HG03039 (cell line): Measurements from ENCODE around the gene GALNT3.

Experiments
- ATAC-seq: cut with Tn5 transposase; IDR thresholded peaks from one replicate; pipeline ENCODE4 v1.9.1; 2021; ENCODE audit warnings: mild to moderate bottlenecking, moderate library complexity; ENCODE audit not compliant: unreplicated experiment

The GALNT3 gene

DNA sequence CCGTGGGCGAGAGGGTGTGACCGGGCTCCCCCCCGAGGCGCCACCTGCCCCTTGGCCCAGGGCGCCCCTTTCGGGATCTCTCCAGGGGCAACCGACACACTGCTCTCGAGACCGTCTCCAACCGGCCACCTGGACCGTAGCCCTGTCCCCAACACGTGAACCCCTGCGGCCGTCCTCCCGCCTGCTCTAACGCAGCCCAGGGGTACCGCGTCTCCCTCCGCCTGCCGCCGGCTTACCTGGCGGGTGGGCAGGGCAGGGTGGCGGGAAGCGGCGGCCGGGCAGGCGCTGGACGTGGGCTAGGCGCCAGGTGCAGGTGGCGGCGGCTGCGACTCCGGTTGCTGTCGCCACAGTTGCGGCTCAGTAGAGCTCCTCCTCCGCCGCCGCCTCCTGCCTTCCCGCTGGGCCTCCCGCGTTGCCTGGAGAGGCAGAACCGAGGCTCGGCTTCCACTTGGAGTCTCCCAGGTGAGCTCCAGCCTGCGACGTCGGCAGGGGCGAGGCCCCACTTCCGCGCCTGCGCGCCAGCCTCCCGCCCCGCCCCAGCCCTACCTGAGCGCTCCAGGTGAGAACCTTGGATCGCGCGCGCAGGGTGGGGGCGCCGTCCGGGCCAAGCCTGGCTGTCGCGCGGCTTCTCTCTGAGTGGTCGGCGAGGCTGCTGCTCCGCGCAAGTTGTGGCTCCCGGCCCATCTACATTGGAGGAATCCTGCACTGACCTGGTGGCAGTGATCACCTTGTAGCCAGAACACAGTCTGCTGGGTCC lies at the start of gene GALNT3:
TSS of gene GALNT3 (minus strand) at position 469 of the 757 bp plus-strand sequence. CDS start 23,547 bp downstream, outside the sequence.
- peak; percentile 31 for ATAC-seq

GRCh38 chr2:165843351-165843750 lies 49.3 kb upstream of the GALNT3 start:
- no peak for ATAC-seq

DNA sequence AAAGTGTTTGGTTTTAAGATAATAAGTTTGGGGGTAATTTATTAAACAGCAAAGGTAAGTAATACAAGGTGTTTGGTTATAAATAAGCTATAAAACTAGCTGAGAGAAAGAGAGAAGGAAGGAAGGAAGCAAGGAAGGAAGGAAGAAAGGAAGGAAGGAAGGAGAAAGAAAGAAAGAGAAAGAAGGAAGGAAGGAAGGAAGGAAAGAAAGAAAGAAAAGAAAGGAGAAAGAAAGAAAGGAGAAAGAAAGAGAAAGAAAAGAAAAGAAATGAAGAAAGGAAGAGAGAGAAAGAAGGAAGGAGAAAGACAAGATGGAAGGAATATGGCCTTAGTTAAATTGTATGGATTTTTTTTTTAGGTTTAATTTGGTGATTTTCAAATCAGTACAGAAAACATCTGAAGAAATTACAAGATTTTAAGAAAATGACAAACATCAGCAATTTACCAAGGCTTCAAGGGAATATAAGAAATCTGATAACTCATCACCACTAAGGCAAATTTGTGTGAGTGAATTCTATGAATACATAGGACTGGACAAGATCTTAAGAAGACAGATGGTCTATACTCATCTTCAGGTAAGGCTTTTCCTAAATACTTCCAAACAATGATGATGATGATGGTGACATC lies 46.4 kb upstream of the GALNT3 start:
- ATAC-seq, result no peak

DNA sequence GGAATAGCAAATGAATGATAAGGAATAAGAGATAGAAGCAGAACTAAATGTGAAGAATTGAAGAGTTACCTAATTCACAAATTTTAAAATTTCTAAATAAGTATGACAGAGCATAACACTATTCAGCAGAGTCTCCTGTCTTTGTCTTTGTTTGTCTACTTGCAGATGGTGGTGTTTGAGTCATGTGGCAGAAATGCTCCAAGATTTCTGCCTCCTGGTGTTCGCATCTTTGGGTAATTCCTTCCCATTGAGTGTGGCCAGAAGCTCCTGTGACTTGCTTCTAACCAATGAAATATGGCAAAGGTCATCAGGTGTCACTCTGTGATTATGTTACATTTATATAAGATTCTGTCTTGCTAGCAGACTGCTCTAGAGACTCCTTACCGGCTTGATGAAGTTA lies 45.6 kb upstream of the GALNT3 start:
- ATAC-seq, result no peak

DNA sequence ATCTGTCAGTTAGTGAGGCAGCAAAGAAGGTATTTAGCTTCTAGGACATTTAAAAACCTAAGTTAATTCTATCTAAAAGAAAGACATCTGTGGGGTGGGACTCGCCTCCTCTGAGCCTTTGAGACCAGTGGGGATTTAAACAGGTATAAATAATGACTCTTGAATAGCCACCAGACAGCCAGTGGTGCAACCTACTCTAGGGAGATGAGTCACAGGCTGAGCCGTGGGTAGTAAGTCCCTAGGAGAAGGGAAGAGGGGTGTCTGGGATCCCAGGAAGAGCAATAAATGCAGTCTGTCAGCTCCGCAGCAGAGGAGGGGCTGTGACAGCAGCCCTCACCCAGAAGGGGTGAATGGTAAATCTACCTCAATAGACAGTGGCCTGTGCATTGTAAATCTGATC lies 43.1 kb upstream of the GALNT3 start:
- no peak for ATAC-seq

DNA sequence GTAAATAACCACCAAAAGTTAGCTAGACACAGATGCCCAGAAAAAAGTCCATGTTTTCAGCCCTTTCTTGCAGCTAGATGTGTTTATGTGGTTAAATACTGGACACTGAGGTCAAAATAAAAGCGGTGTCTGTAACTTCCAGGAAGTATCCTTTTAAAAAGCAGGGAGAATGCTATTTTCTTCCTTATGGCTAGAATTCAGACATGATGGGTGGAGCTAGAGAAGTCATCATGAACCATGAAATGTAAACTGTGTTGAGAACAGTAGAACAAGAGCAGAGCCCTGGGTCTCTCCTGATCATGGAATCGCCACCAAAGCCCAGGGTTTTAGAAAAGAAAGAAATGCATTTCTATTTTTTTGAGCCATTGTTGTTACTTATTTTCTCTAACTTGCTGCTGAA lies 41.3 kb upstream of the GALNT3 start:
- no peak for ATAC-seq

DNA sequence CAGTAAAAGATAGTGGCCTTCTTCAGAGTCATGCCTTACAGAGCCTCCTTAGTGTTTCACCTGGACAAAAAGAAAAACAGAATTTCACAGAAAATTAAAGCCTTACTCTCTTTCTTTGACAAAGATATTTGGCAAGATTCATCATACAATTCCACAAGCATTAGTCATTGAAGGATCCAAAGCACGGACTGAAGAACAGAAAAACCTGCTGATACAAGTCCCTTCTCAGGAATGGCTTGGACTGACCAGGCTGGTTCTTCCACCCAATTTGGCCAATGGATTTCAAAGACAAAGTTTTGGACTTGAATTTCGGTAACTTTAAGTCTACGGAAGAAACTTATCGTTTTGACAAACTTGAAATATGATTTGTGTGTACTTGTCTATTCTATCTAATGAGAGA lies 39.1 kb upstream of the GALNT3 start:
- no peak for ATAC-seq

- ATAC-seq, result peak; percentile 36
Observed at GRCh38 chr2:165827921-165828276, 33.9 kb upstream of the GALNT3 start.

GRCh38 chr2:165827016-165827920 lies 33.2 kb upstream of the GALNT3 start:
- ATAC-seq, result peak; percentile 72

- no peak for ATAC-seq
Observed at GRCh38 chr2:165825041-165825440, 31.0 kb upstream of the GALNT3 start.

GRCh38 chr2:165820296-165820695 lies 26.2 kb upstream of the GALNT3 start:
- no peak for ATAC-seq

DNA sequence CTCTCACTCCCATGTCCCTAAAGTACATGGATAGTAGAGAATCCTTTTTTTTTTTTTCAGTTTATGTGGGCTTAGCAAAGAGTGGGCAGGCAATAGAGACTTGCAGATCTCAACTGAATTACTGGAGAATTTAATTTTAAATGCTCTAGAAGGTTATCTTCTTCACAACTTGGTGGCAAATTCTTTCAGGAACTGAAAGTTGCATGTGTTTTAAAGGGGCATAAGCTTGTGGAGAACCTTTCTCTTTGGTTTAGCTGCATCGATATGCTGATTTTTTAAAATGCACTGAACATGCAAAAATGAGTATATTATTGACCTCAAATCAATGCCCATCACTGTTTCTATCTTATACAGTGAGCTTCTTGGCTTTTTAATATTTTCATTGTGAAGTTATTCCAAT lies 24.9 kb upstream of the GALNT3 start:
- no peak for ATAC-seq

DNA sequence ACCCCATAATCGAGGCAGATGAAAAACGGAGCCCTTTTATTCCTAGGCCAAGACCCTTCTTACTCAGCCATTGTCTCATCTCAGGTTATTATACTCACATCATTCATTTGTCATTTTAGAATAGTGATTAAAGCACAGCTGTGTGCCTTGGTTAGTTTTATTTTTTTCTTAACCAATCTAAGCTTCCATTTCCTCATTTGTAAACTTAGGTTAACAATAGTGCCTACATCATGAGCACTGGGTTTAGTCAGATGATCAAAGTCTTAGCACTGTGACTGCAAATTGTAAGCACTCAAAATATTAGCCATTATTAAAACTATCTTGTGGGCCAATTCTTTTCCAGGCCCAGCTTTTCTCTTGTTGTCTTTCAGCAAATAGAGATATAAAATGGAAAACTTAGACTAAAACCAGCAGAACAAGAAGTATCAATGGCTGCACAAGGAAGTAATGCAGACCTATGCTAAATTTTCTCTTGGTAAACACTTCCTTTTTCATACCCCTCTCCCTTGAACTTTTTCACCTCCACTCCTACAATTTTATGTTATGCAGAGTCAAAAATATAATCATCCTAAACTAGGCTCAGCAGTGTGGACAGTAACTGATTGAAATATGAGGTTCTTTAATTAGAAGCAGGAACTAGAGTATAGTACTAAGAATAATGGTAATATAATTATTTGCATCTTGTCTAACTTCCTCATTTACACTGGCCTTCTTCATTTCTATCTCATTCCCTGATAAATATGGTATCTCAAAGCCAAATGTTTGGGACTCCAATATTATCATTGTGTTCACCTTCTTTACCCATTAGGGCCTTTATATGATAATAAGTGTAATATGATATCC lies 21.5 kb upstream of the GALNT3 start:
- peak; percentile 58 for ATAC-seq

- no peak for ATAC-seq
Observed at GRCh38 chr2:165814473-165814872, 20.4 kb upstream of the GALNT3 start.

GRCh38 chr2:165811592-165812370 lies 17.7 kb upstream of the GALNT3 start:
- no peak for ATAC-seq

- no peak for ATAC-seq
Observed at GRCh38 chr2:165810418-165810817, 16.4 kb upstream of the GALNT3 start.

GRCh38 chr2:165804719-165805118 lies 10.7 kb upstream of the GALNT3 start:
- ATAC-seq, result no peak

DNA sequence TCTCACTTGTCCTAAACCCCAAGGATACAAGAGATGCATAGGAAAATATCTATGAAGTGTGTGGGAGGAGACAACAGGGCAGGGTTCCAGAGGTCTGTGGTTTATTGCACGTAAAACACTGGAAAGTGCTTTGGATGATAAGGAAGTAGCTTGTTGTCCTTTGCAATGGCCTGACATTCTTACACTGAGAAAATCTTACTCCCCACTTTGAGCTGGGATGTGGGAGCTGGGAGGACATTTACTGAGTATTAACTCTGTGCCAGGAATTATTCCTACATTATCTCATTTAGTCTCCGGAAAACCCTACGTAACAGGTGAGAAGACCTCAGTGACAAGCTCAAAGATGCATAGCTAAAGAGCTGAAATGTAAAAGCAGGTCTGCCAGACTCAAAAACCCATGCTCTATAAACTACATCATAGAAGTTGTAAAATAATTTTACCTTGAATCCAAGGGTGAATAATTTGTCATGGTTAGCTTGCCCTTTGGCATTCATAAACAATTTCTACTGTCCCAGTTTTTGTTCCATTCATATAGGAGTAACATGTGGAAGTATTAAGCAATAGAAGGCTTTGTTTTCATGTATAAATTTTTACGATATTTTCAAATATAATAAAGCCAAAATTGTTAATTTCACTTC lies 9.2 kb upstream of the GALNT3 start:
- no peak for ATAC-seq

GRCh38 chr2:165801176-165801575 lies 7.1 kb upstream of the GALNT3 start:
- no peak for ATAC-seq
